Fibroblast of the aortic adventitia (primary cell): ENCODE results near the gene SLC25A22. TPM values are rescaled to one million over a fixed set of nuclear protein-coding genes. Genes with fewer than 3 reads are reported as not detected.

Source experiments
- DNase-seq: peaks from one replicate; pipeline ENCODE4 v3.0.0-alpha.2; 2010; ENCODE audit warnings: low read depth
- H3K4me3 ChIP-seq: 2 replicates; pipeline ENCODE4 v1.5.1; 2011; ENCODE audit warnings: low read depth, mild to moderate bottlenecking, control low read depth, low read length, moderate library complexity
- CTCF ChIP-seq: IDR thresholded peaks from 2 replicates; pipeline ENCODE4 v1.5.1; 2011; ENCODE audit warnings: mild to moderate bottlenecking, low read length, control low read depth, inconsistent platforms; ENCODE audit not compliant: insufficient read depth
- total RNA-seq: library from RNA; depleted of rRNA; stranded (reverse); fragments of >200 nt; gene quantifications from 2 replicates; pipeline ENCODE4 v1.2.3, GENCODE V29; 2012; ENCODE audit warnings: low replicate concordance

The SLC25A22 gene
- total RNA-seq, 1 donor: 16.7 TPM

DNA sequence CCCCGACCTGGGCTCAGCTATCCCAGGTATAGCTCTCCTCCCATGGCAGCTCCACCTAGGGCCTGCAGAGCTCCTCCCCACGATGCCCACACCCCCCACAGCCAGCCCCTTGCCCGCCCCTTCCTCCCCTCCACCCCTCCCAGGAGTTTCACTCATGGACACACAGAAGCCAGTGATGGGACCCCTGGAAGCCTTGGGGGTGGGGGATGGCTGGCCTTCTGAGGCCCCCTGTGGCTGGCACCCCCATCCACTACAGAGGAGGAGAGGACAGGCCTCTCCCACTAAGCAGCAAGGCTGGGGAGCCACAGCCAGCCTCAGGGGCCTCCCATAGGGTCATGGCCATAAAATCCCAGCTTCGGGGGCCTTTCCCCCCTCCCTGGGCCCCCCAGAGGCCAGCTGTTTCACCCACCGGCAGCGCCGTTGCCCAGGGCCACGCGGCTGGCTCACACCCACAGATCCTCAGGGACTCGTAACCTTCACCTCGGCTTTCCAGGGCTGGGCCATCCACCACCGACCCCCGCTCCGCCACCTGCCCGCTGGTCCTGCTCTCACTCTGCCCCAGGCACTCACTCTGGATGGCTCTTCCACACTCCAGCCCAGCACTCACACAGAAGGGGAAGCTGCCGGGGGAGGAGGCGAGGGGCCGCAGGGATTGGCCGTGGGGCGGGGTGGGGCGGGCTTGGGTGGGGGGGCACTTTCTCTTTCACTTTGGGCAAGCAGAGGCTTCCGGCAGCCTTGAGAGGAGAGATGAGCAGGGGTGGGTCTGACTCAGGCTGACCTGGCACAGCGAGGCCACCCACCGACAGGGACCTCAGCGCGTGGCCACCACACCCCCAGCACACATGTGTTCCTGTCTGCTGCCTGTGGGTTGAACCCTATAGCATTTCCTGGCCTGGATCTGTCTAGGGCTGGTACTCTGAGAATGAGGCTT is 2.2 kb downstream of the SLC25A22 start:
- DNase-seq: peak; percentile 70
- peak overlapping the region; percentile 77 for H3K4me3 ChIP-seq
- TF ChIP-seq CTCF: no peak

DNA sequence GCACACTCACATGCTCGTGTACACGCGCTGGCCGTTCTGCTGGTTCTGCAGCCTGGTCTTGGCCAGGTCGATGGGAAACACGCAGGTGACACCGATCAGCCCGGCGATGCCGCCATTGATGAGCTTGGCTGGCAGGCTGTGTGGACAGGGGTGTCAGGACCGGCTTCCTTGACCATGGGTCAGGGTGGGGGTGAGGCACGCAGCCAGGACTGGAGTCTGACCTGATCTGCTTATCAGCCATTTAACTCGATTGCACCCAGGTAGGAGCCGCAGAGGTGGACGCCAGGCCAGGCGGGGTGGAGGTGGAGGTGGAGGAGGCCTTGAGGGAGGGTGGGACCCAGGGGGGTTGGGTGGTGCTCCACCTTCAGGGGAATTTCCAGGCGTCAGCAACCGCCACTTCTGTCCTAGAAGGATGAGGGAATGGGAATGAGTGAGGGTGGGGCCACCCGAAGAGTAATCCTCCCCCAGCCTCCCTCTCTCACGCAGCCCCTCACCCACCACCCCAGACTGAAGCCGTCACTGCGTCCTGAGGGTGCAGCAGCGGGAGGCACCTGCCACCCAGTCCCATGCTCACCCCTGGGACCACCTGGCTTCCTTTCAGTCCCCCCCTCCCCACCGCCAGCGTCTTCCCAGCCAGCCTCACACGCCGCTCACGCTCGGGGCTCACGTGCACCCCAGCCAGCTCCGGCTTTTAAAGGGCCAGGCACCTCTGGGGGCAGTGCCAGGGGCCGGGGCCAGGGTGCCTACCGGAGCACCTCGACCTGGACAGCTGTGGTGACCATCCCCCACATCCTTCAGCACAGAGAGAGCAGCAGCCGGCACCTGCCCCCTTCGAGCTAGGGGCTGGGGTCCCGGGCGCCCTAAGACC is 3.1 kb downstream of the SLC25A22 start:
- no peak for DNase-seq
- H3K4me3 ChIP-seq: peak overlapping the region; percentile 77
- TF ChIP-seq CTCF: no peak

- no peak for TF ChIP-seq CTCF
- DNase-seq: no peak
- no peak overlapping the region for H3K4me3 ChIP-seq
Measured at GRCh38 chr11:794013-794765, 3.9 kb downstream of the SLC25A22 start.

- TF ChIP-seq CTCF: no peak
- H3K4me3 ChIP-seq: no peak overlapping the region
- DNase-seq: no peak
Measured at GRCh38 chr11:793556-793955, 4.5 kb downstream of the SLC25A22 start.

- TF ChIP-seq CTCF: no peak
- no peak overlapping the region for H3K4me3 ChIP-seq
- DNase-seq: no peak
Measured at GRCh38 chr11:792873-793272, 5.2 kb downstream of the SLC25A22 start.

DNA sequence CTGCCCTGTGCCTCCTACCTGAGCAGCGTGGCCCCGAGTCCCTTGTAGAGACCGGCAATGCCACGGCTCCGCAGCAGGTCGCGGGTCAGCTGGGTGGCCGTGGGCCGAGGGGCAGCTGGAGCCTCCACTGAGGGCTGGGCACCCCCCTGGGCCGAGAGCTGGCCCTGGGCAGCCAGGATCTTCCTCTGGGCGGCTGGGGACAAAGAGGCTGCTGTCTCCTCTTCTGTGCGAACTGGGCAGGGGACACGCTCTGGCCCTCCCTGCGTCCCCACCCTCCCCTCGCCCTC is 5.6 kb downstream of the SLC25A22 start:
- no peak for DNase-seq
- no peak for TF ChIP-seq CTCF
- no peak overlapping the region for H3K4me3 ChIP-seq
